ENCODE results near the gene ESRRB. TPM values are rescaled to one million over a fixed set of nuclear protein-coding genes. Genes with fewer than 3 reads are reported as not detected.

The ESRRB gene
- total RNA-seq, 3 donors from 2014 or later = 0.16 to 0.44 TPM; not detected in 1

DNA sequence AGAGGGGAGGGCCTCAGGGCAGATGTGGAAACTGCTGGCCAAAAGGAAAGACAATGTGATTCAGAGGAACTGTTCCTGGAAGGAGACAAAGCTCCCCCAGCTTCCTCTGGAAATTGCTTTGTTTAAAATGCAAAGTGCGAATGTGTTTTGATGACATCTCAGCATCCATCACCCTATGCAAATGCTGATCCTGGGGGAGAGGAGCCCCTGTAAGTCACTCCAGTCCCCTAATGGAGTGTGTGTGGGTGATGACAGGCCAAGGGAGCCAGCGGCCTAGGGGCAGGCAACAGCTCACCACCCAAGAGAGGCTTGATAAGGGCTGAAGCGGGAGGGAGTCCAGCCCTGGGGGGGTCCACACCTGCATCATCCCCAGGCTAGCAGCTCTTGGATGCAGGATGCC lies 134.2 kb downstream of the ESRRB start:
- intact Hi-C loops (cut with DNase I; ENCODE audit: low total_unique reads) = no loop called here
- Histone ChIP-seq H3K9me3 (no peaks in the 10 kb centered on the region), H3K4me3 (no peak overlapping the region), H3K27me3 (no peaks in the 10 kb centered on the region), H3K27ac (no peak overlapping the region), H3K4me1 (no peaks in the 10 kb centered on the region), H3K36me3 (no peaks in the 10 kb centered on the region)
- TF ChIP-seq, protein P1, sequence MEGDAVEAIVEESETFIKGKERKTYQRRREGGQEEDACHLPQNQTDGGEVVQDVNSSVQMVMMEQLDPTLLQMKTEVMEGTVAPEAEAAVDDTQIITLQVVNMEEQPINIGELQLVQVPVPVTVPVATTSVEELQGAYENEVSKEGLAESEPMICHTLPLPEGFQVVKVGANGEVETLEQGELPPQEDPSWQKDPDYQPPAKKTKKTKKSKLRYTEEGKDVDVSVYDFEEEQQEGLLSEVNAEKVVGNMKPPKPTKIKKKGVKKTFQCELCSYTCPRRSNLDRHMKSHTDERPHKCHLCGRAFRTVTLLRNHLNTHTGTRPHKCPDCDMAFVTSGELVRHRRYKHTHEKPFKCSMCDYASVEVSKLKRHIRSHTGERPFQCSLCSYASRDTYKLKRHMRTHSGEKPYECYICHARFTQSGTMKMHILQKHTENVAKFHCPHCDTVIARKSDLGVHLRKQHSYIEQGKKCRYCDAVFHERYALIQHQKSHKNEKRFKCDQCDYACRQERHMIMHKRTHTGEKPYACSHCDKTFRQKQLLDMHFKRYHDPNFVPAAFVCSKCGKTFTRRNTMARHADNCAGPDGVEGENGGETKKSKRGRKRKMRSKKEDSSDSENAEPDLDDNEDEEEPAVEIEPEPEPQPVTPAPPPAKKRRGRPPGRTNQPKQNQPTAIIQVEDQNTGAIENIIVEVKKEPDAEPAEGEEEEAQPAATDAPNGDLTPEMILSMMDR (IDR thresholded peaks at IDR 0.05) = no peak
- no peak for TF ChIP-seq POLR2AphosphoS5 (IDR thresholded peaks at IDR 0.05)
- no peak for TF ChIP-seq POLR2A (IDR thresholded peaks at IDR 0.05)
- no peak for DNase-seq (ENCODE audit: low spot score in 2 of 2)

DNA sequence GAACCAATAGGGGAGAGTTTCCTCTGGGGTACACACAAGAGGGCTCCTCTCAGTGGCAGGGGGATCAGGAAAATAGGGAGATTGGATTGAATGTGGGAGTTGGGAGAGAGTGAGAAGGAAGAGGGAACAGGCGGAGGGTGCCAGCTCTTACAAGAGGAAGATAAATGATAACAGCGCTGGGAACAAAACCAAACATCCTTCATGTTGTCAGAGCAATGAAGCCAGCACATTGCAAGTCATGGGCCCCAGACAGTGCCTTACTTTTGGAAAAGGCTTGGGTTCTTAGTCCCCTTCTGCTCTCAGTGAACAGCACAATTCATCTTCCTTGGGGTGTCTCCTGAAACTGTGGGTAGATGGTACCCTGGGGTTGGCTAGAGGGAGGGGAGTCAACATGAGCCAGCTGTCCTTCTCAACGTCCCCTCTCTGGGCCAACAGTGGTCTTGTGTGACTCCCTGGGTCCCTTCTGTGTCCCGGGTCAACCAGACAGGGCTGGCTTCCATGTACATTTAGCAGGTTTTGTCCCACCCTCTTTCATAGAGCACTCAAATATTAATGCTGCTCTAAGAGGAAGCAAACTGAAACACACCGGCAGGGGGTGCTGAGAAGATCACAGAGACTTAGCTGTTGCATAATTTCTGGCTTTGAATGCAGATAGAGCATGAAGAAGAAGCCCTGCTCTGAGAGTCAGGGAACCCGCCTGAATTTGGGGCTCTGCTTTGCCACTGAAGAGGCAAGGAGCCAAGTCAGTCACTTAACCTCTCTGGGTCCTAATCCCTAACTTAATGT lies 138.5 kb downstream of the ESRRB start:
- Histone ChIP-seq H3K4me3 (no peak overlapping the region), H3K27me3 (no peaks in the 10 kb centered on the region), H3K4me1 (no peaks in the 10 kb centered on the region), H3K9me3 (no peaks in the 10 kb centered on the region), H3K27ac (no peak overlapping the region), H3K36me3 (no peaks in the 10 kb centered on the region)
- TF ChIP-seq POLR2AphosphoS5 (IDR thresholded peaks at IDR 0.05) = no peak
- TF ChIP-seq, protein P1 (IDR thresholded peaks at IDR 0.05) = no peak
- TF ChIP-seq POLR2A (IDR thresholded peaks at IDR 0.05) = no peak
- intact Hi-C loops (cut with DNase I; ENCODE audit: low total_unique reads) = no loop called here
- no peak for DNase-seq (ENCODE audit: low spot score in 2 of 2)

DNA sequence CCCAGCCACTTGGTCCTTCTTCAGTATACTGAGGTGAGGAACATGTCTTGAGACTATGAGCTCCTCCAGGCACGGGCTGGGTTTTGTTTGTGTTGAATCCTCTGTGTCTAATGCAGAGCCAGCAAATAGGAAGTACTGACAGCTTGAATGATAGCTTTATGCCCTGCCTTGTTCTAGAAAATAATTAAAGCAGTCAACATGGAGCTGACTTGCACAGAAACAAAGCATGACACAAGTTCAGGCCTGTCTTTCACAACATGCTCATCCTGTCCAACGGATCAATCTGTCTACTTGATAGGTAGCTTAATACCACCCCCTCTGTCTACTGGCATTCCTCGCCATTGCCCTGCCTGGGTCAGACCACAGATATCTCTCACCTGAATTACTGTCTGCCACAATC lies 140.9 kb downstream of the ESRRB start:
- H3K4me3 ChIP-seq = no peak overlapping the region
- H3K27ac ChIP-seq = no peak overlapping the region
- no peaks in the 10 kb centered on the region for H3K36me3 ChIP-seq
- no peaks in the 10 kb centered on the region for H3K27me3 ChIP-seq
- TF ChIP-seq POLR2AphosphoS5 (IDR thresholded peaks at IDR 0.05) (no peak), POLR2A (IDR thresholded peaks at IDR 0.05) (no peak)
- TF ChIP-seq, protein P1 (IDR thresholded peaks at IDR 0.05) = no peak
- no peaks in the 10 kb centered on the region for H3K9me3 ChIP-seq
- H3K4me1 ChIP-seq = no peaks in the 10 kb centered on the region
- intact Hi-C loops (cut with DNase I; ENCODE audit: low total_unique reads) = no loop called here
- no peak for DNase-seq (ENCODE audit: low spot score in 2 of 2)

DNA sequence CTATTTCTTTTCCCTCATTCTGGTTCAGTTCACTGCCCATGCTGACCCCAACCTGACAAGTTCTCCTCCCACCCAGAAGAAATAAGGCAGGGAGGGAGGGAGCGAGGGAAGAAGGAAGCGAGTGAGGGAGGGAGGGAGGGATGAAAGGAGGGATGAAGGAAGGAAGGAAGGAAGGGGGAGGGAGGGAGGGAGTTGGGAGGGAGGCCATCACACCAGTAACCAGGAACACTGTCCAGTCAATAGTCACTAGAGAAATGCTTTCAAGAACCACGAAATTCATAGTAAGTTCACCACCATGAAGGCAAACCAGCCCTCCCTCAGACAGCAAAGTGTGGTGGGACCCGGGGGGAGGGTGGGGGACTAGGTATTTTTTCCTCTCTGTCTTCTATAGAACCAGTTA lies 142.4 kb downstream of the ESRRB start:
- intact Hi-C loops (cut with DNase I; ENCODE audit: low total_unique reads) = no loop called here
- Histone ChIP-seq H3K27me3 (no peaks in the 10 kb centered on the region), H3K36me3 (no peaks in the 10 kb centered on the region), H3K9me3 (no peaks in the 10 kb centered on the region), H3K4me1 (no peaks in the 10 kb centered on the region), H3K27ac (no peak overlapping the region), H3K4me3 (no peak overlapping the region)
- no peak for DNase-seq (ENCODE audit: low spot score in 2 of 2)
- TF ChIP-seq POLR2A (IDR thresholded peaks at IDR 0.05) = no peak
- TF ChIP-seq, protein P1 (IDR thresholded peaks at IDR 0.05) = no peak
- no peak for TF ChIP-seq POLR2AphosphoS5 (IDR thresholded peaks at IDR 0.05)

DNA sequence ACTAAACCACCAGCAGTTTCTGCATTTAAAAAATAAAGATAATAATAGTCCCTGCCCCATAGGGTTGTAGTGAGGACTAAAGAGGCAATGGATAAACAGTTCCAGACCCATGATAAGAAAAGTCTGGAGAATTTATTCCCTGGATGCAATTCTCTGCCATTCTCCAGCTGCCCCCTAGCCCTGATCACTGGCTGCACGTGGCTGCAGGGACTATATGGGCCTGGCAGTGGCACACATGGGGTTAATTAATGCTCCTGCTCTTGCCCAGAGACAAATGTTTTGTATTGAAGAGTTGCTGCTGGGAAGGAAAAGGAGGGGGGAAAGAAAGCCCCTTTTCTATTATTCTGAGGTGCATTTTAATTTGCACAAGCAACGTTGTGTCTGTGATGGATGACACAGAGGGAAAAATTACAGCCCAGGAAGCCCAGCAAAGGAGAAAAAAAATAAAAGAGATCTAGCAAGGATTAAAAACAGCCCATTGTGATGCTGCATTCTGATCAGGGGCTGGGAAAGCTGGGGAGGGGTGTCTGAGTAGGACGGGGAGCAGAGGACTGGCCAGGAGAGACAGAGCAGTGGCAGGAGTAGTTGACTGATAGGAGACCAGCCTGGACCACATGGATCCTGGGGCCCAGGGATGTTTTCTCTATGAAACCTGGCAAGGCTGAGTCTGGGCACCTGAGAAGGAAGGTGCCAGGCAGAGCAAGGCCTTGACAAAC lies 149.3 kb downstream of the ESRRB start:
- no peaks in the 10 kb centered on the region for H3K9me3 ChIP-seq
- no peaks in the 10 kb centered on the region for H3K36me3 ChIP-seq
- H3K4me3 ChIP-seq = no peak overlapping the region
- H3K27me3 ChIP-seq = no peaks in the 10 kb centered on the region
- no peak overlapping the region for H3K27ac ChIP-seq
- TF ChIP-seq POLR2AphosphoS5 (IDR thresholded peaks at IDR 0.05) = no peak
- TF ChIP-seq, protein P1 (IDR thresholded peaks at IDR 0.05) = no peak
- no peak for TF ChIP-seq POLR2A (IDR thresholded peaks at IDR 0.05)
- no peak for DNase-seq (ENCODE audit: low spot score in 2 of 2)
- H3K4me1 ChIP-seq = no peaks in the 10 kb centered on the region
- intact Hi-C loops (cut with DNase I; ENCODE audit: low total_unique reads) = no loop called here

All from breast epithelium (tissue), 4 donors.